IPS DF 6.9 (cell line): ENCODE measurements around the gene SLC9C1.

ENCODE experiments used
- DNase-seq: peaks from one replicate; pipeline ENCODE4 v3.0.0-alpha.2; 2013; ENCODE audit warnings: low read depth, low spot score
- H3K27ac ChIP-seq: one replicate; pipeline ENCODE4 v1.5.1; 2013; ENCODE audit warnings: low read length, control low read depth
- H3K27me3 ChIP-seq: 2 replicates; pipeline ENCODE4 v1.6.1; 2013; ENCODE audit warnings: mild to moderate bottlenecking, low read length; ENCODE audit not compliant: control insufficient read depth, insufficient read depth
- H3K36me3 ChIP-seq: 2 replicates; pipeline ENCODE4 v1.6.1; 2013; ENCODE audit warnings: low read length; ENCODE audit not compliant: control insufficient read depth, insufficient read depth
- H3K4me1 ChIP-seq: 2 replicates; pipeline ENCODE4 v1.6.1; 2013; ENCODE audit warnings: low read length; ENCODE audit not compliant: control insufficient read depth, insufficient read depth
- H3K4me3 ChIP-seq: 2 replicates; pipeline ENCODE4 v1.5.1; 2013; ENCODE audit warnings: mild to moderate bottlenecking, low read length
- H3K9me3 ChIP-seq: 2 replicates; pipeline ENCODE4 v1.6.1; 2013; ENCODE audit warnings: low read length, inconsistent platforms; ENCODE audit not compliant: control insufficient read depth, insufficient read depth
- WGBS: extraction: QIAGEN DNeasy Blood & Tissue Kit; methylation state at CpG from one replicate; pipeline ENCODE4 v1.1.7; 2013; ENCODE audit warnings: mixed read lengths, missing lambda C conversion rate; ENCODE audit not compliant: insufficient read length, insufficient coverage; 5-methylcytosine and 5-hydroxymethylcytosine counted together

SLC9C1 gene

DNA sequence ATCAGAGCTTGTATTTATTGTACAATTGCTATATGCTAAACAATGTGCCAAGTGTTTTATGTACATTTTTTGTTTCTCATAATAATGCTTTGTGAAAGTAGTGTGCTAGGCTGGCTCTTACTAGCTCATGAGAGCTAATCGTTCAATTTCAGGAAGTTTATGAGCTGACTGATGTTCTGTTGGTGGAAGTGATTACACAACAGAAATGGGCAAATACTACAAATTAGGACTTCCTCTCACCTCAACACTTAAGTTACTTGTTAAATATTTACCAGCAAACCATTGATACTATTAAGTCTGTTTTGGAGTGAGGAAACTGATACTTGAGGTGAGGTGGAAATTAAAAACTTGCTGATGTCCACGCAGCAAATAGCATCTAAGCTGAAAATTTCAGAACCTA lies 32.3 kb downstream of the SLC9C1 start:
- no CpG with 5 or more reads among the region's 2 CpGs for WGBS
- H3K27me3 ChIP-seq: no peaks in the 10 kb centered on the region

DNA sequence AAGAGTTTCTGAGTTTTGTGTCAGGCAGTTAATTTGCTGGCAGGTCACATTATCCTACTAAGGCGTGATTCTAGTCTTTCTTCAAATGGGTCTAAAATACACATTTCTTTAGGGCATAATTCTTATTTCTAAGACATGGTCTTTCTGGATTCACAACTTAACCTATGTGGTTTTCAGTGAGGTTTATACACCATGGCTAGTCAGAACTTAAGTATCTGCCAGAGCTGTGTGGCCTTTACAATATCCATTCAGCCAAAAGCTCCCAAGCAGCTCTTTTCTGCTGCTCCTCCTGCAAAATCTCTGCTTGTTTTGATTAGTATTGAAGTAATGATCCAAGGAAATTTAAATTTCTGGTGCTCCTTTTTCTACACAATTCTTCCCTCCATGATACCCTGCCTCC lies 33.5 kb downstream of the SLC9C1 start:
- Histone ChIP-seq H3K4me1 (no peaks in the 10 kb centered on the region), H3K27me3 (no peaks in the 10 kb centered on the region), H3K4me3 (no peak overlapping the region), H3K36me3 (no peaks in the 10 kb centered on the region), H3K9me3 (no peaks in the 10 kb centered on the region), H3K27ac (no peak overlapping the region)
- no CpG with 5 or more reads among the region's 1 CpG for WGBS
- DNase-seq: no peak

More for the DNA sequence above, 32.3 kb downstream of the SLC9C1 start:
- Histone ChIP-seq H3K27ac (no peak overlapping the region), H3K9me3 (no peaks in the 10 kb centered on the region), H3K4me3 (no peak overlapping the region), H3K4me1 (no peaks in the 10 kb centered on the region), H3K36me3 (no peaks in the 10 kb centered on the region)
- DNase-seq: no peak

DNA sequence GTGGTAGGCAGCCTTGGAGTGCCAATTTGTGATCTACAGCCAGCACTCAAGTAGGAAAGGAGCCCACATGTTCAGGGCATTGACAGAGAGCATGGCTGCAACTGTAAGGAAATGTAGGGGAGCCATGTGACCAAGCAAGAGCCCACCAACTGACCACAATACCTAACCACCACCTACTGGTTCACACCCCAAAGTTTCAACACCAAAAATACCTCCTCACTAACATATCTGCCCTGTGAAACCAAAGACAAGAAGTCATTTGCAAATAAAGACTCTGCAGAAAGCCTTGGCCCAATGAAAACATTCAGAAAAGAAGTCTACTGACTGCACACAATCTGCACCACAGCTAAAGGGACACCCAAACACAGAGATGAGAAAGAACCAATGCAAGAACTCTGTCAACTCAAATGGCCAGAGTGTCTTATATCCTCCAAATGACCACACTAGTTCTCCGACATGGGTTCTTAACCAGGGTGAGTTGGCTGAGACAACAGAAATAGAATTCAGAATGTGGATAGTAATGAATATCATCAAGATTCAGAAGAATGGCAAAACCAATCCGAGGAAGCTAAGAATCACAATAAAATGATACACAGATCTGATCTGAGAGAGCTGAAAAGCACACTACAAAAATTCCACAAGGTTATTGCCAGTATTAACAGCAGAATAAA lies 40.6 kb downstream of the SLC9C1 start:
- no peak for DNase-seq

DNA sequence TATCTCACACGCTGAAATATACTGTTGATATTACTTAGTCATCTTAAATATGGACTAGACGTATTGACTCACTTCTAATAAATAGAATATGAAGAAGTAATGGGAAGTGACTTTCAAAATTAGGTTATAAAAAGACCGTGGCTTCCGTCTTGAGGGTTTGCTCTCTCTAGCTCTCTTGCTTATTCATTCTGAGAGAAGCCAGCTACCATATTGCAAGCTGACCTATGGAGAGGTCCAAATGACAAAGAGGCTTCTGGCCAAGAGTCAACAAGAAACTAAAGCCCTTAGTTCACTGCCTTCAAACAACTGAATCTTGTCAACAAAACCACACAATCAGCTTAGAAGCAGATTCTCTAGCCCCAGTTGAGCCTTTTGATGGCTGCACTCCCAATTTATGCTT lies 46.1 kb downstream of the SLC9C1 start:
- Histone ChIP-seq H3K27ac (no peak overlapping the region), H3K36me3 (no peaks in the 10 kb centered on the region), H3K9me3 (no peaks in the 10 kb centered on the region), H3K4me3 (no peak overlapping the region), H3K27me3 (no peaks in the 10 kb centered on the region), H3K4me1 (no peaks in the 10 kb centered on the region)
- DNase-seq: no peak
- no CpG with 5 or more reads among the region's 4 CpGs for WGBS

More for the DNA sequence above, 40.6 kb downstream of the SLC9C1 start:
- H3K27ac ChIP-seq: no peak overlapping the region
- no peaks in the 10 kb centered on the region for H3K9me3 ChIP-seq
- no peaks in the 10 kb centered on the region for H3K27me3 ChIP-seq
- no CpG with 5 or more reads among the region's 2 CpGs for WGBS
- H3K36me3 ChIP-seq: no peaks in the 10 kb centered on the region
- no peaks in the 10 kb centered on the region for H3K4me1 ChIP-seq
- no peak overlapping the region for H3K4me3 ChIP-seq

DNA sequence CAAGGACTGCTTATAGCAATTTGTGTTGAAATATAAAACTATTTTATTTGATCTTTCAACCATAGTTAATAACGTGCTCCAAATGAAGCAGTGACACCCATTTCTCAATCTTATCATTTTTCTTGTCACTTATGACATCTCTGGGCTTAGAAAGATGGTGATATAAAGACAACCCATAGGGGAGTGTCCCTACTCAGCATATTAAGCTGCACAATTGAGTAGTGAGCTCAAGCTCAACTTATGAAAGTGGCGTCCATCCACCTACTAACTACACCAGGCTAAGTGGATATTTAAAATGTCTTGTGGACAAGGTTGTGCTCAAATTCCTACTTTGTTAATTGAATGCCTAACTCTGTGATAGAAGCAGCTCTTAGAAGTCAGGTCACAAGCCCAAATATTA lies 46.7 kb downstream of the SLC9C1 start:
- no peaks in the 10 kb centered on the region for H3K36me3 ChIP-seq
- no peak for DNase-seq
- no peaks in the 10 kb centered on the region for H3K9me3 ChIP-seq
- H3K27ac ChIP-seq: no peak overlapping the region
- H3K4me1 ChIP-seq: no peaks in the 10 kb centered on the region
- no peaks in the 10 kb centered on the region for H3K27me3 ChIP-seq
- H3K4me3 ChIP-seq: no peak overlapping the region
- no CpG with 5 or more reads among the region's 2 CpGs for WGBS

GRCh38 chr3:112233083-112233482 lies 60.9 kb downstream of the SLC9C1 start:
- WGBS: no CpG with 5 or more reads among the region's 4 CpGs
- no peaks in the 10 kb centered on the region for H3K9me3 ChIP-seq

DNA sequence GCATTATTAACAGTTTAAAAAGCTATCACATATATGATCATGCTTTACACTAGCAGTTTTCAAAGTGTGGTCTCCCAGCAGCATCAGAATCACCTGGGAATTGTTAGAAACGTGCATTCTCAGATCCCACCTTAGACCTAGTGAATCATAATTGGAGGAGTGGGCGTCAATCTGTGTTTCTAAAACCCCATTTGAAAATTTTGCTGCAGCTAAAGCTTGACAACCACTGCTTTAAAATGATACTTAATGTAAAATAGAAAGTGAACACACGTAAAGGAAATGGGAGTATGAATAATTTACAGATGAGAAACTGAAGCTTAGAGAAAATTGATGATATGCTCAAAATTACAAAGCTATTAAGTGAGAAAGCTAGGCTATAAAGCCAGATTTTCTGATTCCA lies 62.3 kb downstream of the SLC9C1 start:
- Histone ChIP-seq H3K4me1 (no peaks in the 10 kb centered on the region), H3K36me3 (no peaks in the 10 kb centered on the region), H3K27me3 (no peaks in the 10 kb centered on the region), H3K4me3 (no peak overlapping the region), H3K9me3 (no peaks in the 10 kb centered on the region), H3K27ac (no peak overlapping the region)
- WGBS: no CpG with 5 or more reads among the region's 3 CpGs
- DNase-seq: no peak

More at GRCh38 chr3:112233083-112233482, 60.9 kb downstream of the SLC9C1 start:
- Histone ChIP-seq H3K27ac (no peak overlapping the region), H3K4me3 (no peak overlapping the region), H3K4me1 (no peaks in the 10 kb centered on the region), H3K27me3 (no peaks in the 10 kb centered on the region), H3K36me3 (no peaks in the 10 kb centered on the region)
- no peak for DNase-seq

- Histone ChIP-seq H3K4me3 (no peak overlapping the region), H3K27me3 (no peaks in the 10 kb centered on the region), H3K27ac (no peak overlapping the region), H3K4me1 (no peaks in the 10 kb centered on the region), H3K9me3 (no peaks in the 10 kb centered on the region), H3K36me3 (no peaks in the 10 kb centered on the region)
- WGBS: no CpG with 5 or more reads among the region's 1 CpG
- no peak for DNase-seq
Observed at GRCh38 chr3:112230033-112230432, 64.0 kb downstream of the SLC9C1 start.

- no peak for DNase-seq
- no peaks in the 10 kb centered on the region for H3K9me3 ChIP-seq
- no peaks in the 10 kb centered on the region for H3K27me3 ChIP-seq
- no peak overlapping the region for H3K27ac ChIP-seq
- H3K4me3 ChIP-seq: no peak overlapping the region
- no peaks in the 10 kb centered on the region for H3K4me1 ChIP-seq
- no peaks in the 10 kb centered on the region for H3K36me3 ChIP-seq
- WGBS: no CpG with 5 or more reads among the region's 1 CpG
Observed at GRCh38 chr3:112228786-112229185, 65.2 kb downstream of the SLC9C1 start.

DNA sequence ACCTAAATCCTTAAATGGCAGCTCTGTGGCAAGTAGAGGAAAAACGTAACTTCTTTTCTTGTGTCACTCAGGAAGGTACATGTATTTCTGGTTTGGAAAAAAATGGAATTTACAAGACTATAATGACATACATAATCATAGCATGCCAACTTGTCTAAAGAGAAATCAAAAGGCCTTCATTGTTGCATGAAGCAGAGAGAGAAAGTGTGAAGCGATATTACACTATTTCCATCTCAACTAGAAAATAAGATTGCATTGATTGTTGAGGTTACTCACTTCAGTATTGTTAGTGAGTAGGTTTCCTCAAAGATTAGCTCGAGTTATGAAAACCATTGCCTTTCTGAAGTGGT lies 93.7 kb downstream of the SLC9C1 start:
- H3K27me3 ChIP-seq: no peaks in the 10 kb centered on the region
- H3K9me3 ChIP-seq: no peaks in the 10 kb centered on the region
- H3K4me3 ChIP-seq: no peak overlapping the region
- H3K36me3 ChIP-seq: no peaks in the 10 kb centered on the region
- WGBS: no CpG with 5 or more reads among the region's 3 CpGs
- no peaks in the 10 kb centered on the region; the same call in 1 of the 2 replicates for H3K4me1 ChIP-seq
- H3K27ac ChIP-seq: no peak overlapping the region
- DNase-seq: no peak

GRCh38 chr3:112199622-112200316 lies 94.2 kb downstream of the SLC9C1 start:
- no CpG with 5 or more reads among the region's 5 CpGs for WGBS
- H3K27me3 ChIP-seq: no peaks in the 10 kb centered on the region
- no peak overlapping the region for H3K27ac ChIP-seq
- no peak for DNase-seq
- no peak overlapping the region for H3K4me3 ChIP-seq
- no peaks in the 10 kb centered on the region for H3K9me3 ChIP-seq
- no peaks in the 10 kb centered on the region for H3K36me3 ChIP-seq
- H3K4me1 ChIP-seq: no peaks in the 10 kb centered on the region; the same call in 1 of the 2 replicates
